PC-9 (cell line): ENCODE results near the gene BRD9.

Source experiments
- EZH2 ChIP-seq: fragments of 200-600 bp; sonication (generic); IDR thresholded peaks from 2 replicates; pipeline ENCODE4 v1.8.0; 2017; ENCODE audit warnings: antibody characterized with exemption, low read depth
- TF ChIP-seq, protein P1 (sequence below): fragments of 200-600 bp; sonication (generic); conservative IDR thresholded peaks from 2 replicates; pipeline ENCODE4 v1.6.1; 2017; ENCODE audit warnings: mixed run types, antibody characterized with exemption, mild to moderate bottlenecking, moderate library complexity

DNA sequence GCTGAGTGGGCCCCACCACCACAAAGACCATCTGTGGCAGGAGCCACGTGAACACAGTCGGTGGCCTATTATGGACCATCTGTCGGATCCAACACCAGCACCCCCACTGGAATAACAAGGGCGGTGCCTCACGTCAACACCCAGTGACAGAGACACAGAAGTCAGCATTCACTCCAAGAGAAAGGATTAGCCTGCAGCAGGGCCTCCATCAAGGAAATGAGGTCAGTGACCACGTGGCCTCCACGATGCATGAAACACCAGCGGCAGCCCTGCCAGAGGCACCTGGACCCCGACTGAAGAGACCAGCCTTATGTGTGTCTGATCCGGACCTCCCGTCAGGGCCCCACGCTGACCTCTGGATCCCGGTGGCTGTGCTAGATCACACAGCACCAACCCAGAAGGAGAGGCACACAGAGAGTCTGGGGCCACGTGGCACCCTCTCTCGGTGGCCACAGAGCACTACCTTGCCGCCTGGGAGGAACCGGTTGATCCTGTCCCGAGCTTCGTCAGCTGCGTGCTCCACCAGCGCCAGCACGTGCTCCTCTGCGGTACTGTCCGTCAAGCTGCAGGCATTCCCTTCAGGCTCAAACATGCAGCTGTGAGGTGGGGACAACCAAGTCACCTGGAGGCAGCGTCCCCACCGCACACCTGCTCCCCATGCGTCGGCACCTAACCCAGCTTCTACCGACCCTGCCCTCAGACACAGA lies 9.0 kb downstream of the BRD9 start:
- TF ChIP-seq, protein P1, sequence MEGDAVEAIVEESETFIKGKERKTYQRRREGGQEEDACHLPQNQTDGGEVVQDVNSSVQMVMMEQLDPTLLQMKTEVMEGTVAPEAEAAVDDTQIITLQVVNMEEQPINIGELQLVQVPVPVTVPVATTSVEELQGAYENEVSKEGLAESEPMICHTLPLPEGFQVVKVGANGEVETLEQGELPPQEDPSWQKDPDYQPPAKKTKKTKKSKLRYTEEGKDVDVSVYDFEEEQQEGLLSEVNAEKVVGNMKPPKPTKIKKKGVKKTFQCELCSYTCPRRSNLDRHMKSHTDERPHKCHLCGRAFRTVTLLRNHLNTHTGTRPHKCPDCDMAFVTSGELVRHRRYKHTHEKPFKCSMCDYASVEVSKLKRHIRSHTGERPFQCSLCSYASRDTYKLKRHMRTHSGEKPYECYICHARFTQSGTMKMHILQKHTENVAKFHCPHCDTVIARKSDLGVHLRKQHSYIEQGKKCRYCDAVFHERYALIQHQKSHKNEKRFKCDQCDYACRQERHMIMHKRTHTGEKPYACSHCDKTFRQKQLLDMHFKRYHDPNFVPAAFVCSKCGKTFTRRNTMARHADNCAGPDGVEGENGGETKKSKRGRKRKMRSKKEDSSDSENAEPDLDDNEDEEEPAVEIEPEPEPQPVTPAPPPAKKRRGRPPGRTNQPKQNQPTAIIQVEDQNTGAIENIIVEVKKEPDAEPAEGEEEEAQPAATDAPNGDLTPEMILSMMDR: no peak
- no peak for TF ChIP-seq EZH2
